AG10803 (cell line): ENCODE data around the gene HLTF.

Experiments
- DNase-seq: peaks from one replicate; pipeline ENCODE4 v3.0.0; 2010; ENCODE audit warnings: low read depth
- H3K4me3 ChIP-seq: 2 replicates; pipeline ENCODE4 v1.5.1; 2011; ENCODE audit warnings: mild to moderate bottlenecking, low read length, control low read depth
- CTCF ChIP-seq: conservative IDR thresholded peaks from 2 replicates; pipeline ENCODE4 v1.5.1; 2011; ENCODE audit warnings: mild to moderate bottlenecking, low read length, control low read depth, inconsistent platforms

Gene HLTF

GRCh38 chr3:149038322-149038721, 48.0 kb downstream of the HLTF start:
- no peak for TF ChIP-seq CTCF
- no peak for DNase-seq
- H3K4me3 ChIP-seq, result no peak overlapping the region

- DNase-seq, result no peak
- no peak overlapping the region for H3K4me3 ChIP-seq
- TF ChIP-seq CTCF, result no peak
Measured at GRCh38 chr3:149037684-149038083, 48.6 kb downstream of the HLTF start.

- DNase-seq, result no peak
- no peak overlapping the region for H3K4me3 ChIP-seq
- no peak for TF ChIP-seq CTCF
Measured at GRCh38 chr3:149031096-149031495, 55.2 kb downstream of the HLTF start.

GRCh38 chr3:149026718-149027117, 59.6 kb downstream of the HLTF start:
- no peak for DNase-seq
- no peak for TF ChIP-seq CTCF
- no peak overlapping the region for H3K4me3 ChIP-seq

- DNase-seq, result no peak
- H3K4me3 ChIP-seq, result no peak overlapping the region
- TF ChIP-seq CTCF, result no peak
Measured at GRCh38 chr3:149023951-149024350, 62.4 kb downstream of the HLTF start.

- no peak overlapping the region for H3K4me3 ChIP-seq
- no peak for TF ChIP-seq CTCF
- no peak for DNase-seq
Measured at GRCh38 chr3:149021830-149022229, 64.5 kb downstream of the HLTF start.

- DNase-seq, result no peak
- TF ChIP-seq CTCF, result no peak
- no peak overlapping the region for H3K4me3 ChIP-seq
Measured at GRCh38 chr3:149020839-149021252, 65.5 kb downstream of the HLTF start.
